Gastroesophageal sphincter (tissue), 4 donors: ENCODE data around the gene SRCIN1. TPM values are rescaled to one million over a fixed set of nuclear protein-coding genes. Genes with fewer than 3 reads are reported as not detected.

Source experiments
- ATAC-seq: fragments of 150-250 bp; one replicate; pipeline ENCODE4 v1.9.1; 2016; ENCODE audit warnings: mild to moderate bottlenecking, moderate library complexity
- H3K27ac ChIP-seq, 4 donors: fragments of 200-600 bp; sonication (generic) in 3 of 4; 1 replicate in 3 of 4; 2 replicates in 1 of 4; pipeline ENCODE4 v1.5.1; 2016 to 2019
- H3K27me3 ChIP-seq: fragments of 200-600 bp; sonication (generic); one replicate; pipeline ENCODE4 v1.5.1; 2019
- H3K36me3 ChIP-seq, 2 donors: fragments of 200-600 bp; sonication (generic); one replicate each; pipeline ENCODE4 v1.5.1; 2019; ENCODE audit warnings: control low read depth in 1 of 2
- H3K4me1 ChIP-seq, 3 donors: fragments of 200-600 bp; sonication (generic); 1 replicate in 2 of 3; 2 replicates in 1 of 3; pipeline ENCODE4 v1.5.1; 2016 to 2019; ENCODE audit warnings: control low read depth in 2 of 3
- H3K4me3 ChIP-seq, 2 donors: fragments of 200-600 bp; sonication (generic); one replicate each; pipeline ENCODE4 v1.5.1; 2019; ENCODE audit warnings: mild to moderate bottlenecking in 1 of 2, moderate library complexity in 1 of 2
- H3K9me3 ChIP-seq, 3 donors: fragments of 200-600 bp; sonication (generic); one replicate each; pipeline ENCODE4 v1.5.1; 2017 to 2019; ENCODE audit warnings: control low read depth in 2 of 3
- EP300 ChIP-seq: sonication (generic); formaldehyde crosslinking; IDR thresholded peaks from one replicate; pipeline ENCODE4 v1.6.1; 2017; ENCODE audit warnings: antibody characterized with exemption, mild to moderate bottlenecking
- POLR2A ChIP-seq, 2 donors: fragments of 450-650 bp; IDR thresholded peaks; one replicate each; pipeline ENCODE4 v1.6.1; 2017; ENCODE audit warnings: antibody characterized with exemption in 2 of 2, mild to moderate bottlenecking in 2 of 2, moderate library complexity in 1 of 2
- POLR2AphosphoS5 ChIP-seq: sonication (generic); formaldehyde crosslinking; IDR thresholded peaks from one replicate; pipeline ENCODE4 v1.6.1; 2017; ENCODE audit warnings: antibody characterized with exemption
- WGBS, 2 donors: methylation state at CpG; one replicate each; pipeline ENCODE4 v1.1.5; 2018; ENCODE audit warnings: low coverage in 1 of 2; 5-methylcytosine and 5-hydroxymethylcytosine counted together
- total RNA-seq, 4 donors: library from RNA; depleted of rRNA; stranded (reverse); fragments of >200 nt; gene quantifications; one replicate each; pipeline ENCODE4 v1.1.0, GENCODE V29; 2016
- TF ChIP-seq, protein P1 (sequence below), 4 experiments: fragments of 200-600 bp in 2 of 4; fragments of 450-650 bp in 2 of 4; sonication (generic) in 1 of 4; IDR thresholded peaks; one replicate each; pipeline ENCODE4 v1.5.1; 2017 to 2019; ENCODE audit warnings: antibody characterized with exemption in 4 of 4, mild to moderate bottlenecking in 2 of 4, moderate library complexity in 2 of 4

Gene SRCIN1
- total RNA-seq, 4 donors from 2014 or later, result 0.67 to 2.6 (median 1.5) TPM

GRCh38 chr17:38601539-38602351, 4.0 kb downstream of the SRCIN1 start:
- peaks cover 92% of the 10 kb centered on the region for H3K27me3 ChIP-seq
- 26% methylated on average over 17 of the region's 24 CpGs; no CpG with 5 or more reads in 1 of the 2 donors for WGBS, 2 donors

DNA sequence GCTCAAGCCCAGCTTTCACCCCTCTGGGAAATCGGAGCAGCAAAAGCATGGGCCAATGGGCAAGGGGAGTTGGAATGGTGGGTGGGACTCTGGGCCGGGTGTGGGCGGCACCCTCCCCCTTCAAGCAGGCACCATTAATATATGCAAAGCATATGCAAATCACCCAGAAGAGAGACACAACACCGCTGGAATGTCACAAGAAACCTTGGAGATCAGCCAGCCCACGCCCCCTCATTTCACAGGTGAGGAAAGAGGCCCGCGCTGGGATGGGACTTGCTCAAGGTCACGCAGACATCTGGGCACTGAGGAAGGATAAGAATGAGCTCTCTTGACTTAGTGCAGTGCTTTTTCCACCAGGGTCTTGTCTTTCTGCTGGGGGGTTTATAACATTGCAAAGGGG, 4.8 kb downstream of the SRCIN1 start:
- Histone ChIP-seq H3K27ac (no peak overlapping the region), H3K4me3 (no peak overlapping the region), H3K36me3 (no peaks in the 10 kb centered on the region), H3K27me3 (peaks cover 92% of the 10 kb centered on the region), H3K9me3 (no peaks in the 10 kb centered on the region), H3K4me1 (peaks cover 0 to 30% (median 6%) of the 10 kb centered on the region in 3 donors)
- WGBS, 2 donors, result 68% methylated on average over 8 of the region's 8 CpGs; no CpG with 5 or more reads in 1 of the 2 donors
- ATAC-seq, result no peak
- TF ChIP-seq, protein P1, sequence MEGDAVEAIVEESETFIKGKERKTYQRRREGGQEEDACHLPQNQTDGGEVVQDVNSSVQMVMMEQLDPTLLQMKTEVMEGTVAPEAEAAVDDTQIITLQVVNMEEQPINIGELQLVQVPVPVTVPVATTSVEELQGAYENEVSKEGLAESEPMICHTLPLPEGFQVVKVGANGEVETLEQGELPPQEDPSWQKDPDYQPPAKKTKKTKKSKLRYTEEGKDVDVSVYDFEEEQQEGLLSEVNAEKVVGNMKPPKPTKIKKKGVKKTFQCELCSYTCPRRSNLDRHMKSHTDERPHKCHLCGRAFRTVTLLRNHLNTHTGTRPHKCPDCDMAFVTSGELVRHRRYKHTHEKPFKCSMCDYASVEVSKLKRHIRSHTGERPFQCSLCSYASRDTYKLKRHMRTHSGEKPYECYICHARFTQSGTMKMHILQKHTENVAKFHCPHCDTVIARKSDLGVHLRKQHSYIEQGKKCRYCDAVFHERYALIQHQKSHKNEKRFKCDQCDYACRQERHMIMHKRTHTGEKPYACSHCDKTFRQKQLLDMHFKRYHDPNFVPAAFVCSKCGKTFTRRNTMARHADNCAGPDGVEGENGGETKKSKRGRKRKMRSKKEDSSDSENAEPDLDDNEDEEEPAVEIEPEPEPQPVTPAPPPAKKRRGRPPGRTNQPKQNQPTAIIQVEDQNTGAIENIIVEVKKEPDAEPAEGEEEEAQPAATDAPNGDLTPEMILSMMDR (IDR thresholded peaks at IDR 0.05), result no peak
- TF ChIP-seq EP300 (no peak), POLR2AphosphoS5 (no peak), POLR2A (IDR thresholded peaks at IDR 0.05) (no peak)

More at GRCh38 chr17:38601539-38602351, 4.0 kb downstream of the SRCIN1 start:
- Histone ChIP-seq H3K36me3 (no peaks in the 10 kb centered on the region), H3K4me1 (peaks cover 0 to 38% (median 10%) of the 10 kb centered on the region in 3 donors), H3K4me3 (no peak overlapping the region), H3K9me3 (no peaks in the 10 kb centered on the region), H3K27ac (no peak overlapping the region)
- ATAC-seq, result no peak
- TF ChIP-seq POLR2AphosphoS5, result no peak
- TF ChIP-seq POLR2A (IDR thresholded peaks at IDR 0.05), result no peak
- no peak for TF ChIP-seq EP300
- TF ChIP-seq, protein P1 (IDR thresholded peaks at IDR 0.05), result no peak

DNA sequence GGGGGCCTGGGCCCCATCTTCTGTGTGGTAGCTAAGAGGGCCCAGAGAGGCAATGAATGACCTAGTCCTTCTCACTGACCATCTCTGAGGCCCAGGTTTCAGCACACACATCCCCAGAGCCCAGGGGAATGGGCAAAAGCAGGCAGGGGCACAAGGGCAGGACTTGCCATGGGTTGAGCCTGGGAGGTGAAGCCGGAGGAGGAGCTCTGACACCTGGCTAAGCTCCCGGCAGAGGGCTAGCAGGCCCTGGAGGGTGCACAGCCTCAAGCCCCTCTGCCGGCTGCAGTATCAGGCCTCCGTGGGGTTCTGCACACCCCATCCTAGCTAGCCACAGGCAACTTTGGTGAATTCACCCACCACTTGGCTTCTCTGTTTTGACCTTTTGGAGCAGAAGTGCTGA, 5.3 kb downstream of the SRCIN1 start:
- no peak overlapping the region for H3K4me3 ChIP-seq
- ATAC-seq, result no peak
- peaks cover 0 to 28% (median 6%) of the 10 kb centered on the region in 3 donors for H3K4me1 ChIP-seq
- peaks cover 92% of the 10 kb centered on the region for H3K27me3 ChIP-seq
- TF ChIP-seq POLR2AphosphoS5 (no peak), POLR2A (IDR thresholded peaks at IDR 0.05) (no peak), EP300 (no peak)
- TF ChIP-seq, protein P1 (IDR thresholded peaks at IDR 0.05), result no peak
- no peak overlapping the region for H3K27ac ChIP-seq
- no CpG with 5 or more reads among the region's 4 CpGs for WGBS, 2 donors
- H3K36me3 ChIP-seq, result no peaks in the 10 kb centered on the region
- no peaks in the 10 kb centered on the region for H3K9me3 ChIP-seq

GRCh38 chr17:38599398-38599856, 6.3 kb downstream of the SRCIN1 start:
- H3K27ac ChIP-seq, result no peak overlapping the region
- no peaks in the 10 kb centered on the region for H3K9me3 ChIP-seq
- ATAC-seq, result no peak
- peaks cover 0 to 20% (median 6%) of the 10 kb centered on the region in 3 donors for H3K4me1 ChIP-seq
- TF ChIP-seq POLR2A (IDR thresholded peaks at IDR 0.05) (no peak), POLR2AphosphoS5 (no peak), EP300 (no peak)
- TF ChIP-seq, protein P1 (IDR thresholded peaks at IDR 0.05), result no peak
- no peaks in the 10 kb centered on the region for H3K36me3 ChIP-seq
- peaks cover 92% of the 10 kb centered on the region for H3K27me3 ChIP-seq
- H3K4me3 ChIP-seq, result no peak overlapping the region
- 58 to 80% methylated on average over 1 to 9 of the region's 9 CpGs for WGBS, 2 donors
